H1 (cell line): ENCODE measurements around the gene TEAD3. TPM values are rescaled to one million over a fixed set of nuclear protein-coding genes. Genes with fewer than 3 reads are reported as not detected.

Source experiments
- CTCF ChIA-PET: fragments of 300-600 bp; sonication (Branson Sonifier 250); formaldehyde crosslinking; loops from one replicate; lab custom pipeline; 2021; ENCODE audit not compliant: partially characterized antibody; lab: Charles Lee
- POLR2A ChIA-PET: fragments of 300-600 bp; sonication (Branson Sonifier 250); formaldehyde crosslinking; loops from one replicate; lab custom pipeline; 2021; ENCODE audit warnings: inconsistent platforms; ENCODE audit not compliant: partially characterized antibody; lab: Charles Lee
- DNase-seq, 2 experiments: peaks; one replicate each; pipeline versions ENCODE4 v3.0.0 to v3.0.0-alpha.2; 2010 to 2022; ENCODE audit warnings: low spot score in 2 of 2, low read depth in 1 of 2, mixed read lengths in 1 of 2
- FAIRE-seq: peaks from 2 replicates; lab custom pipeline; 2011; peaks lifted over from hg19 to GRCh38; lab: Jason Lieb, UNC
- H2AFZ ChIP-seq: 2 replicates; pipeline ENCODE4 v1.8.1; 2012; ENCODE audit warnings: low read length, inconsistent platforms
- H2AK5ac ChIP-seq: 2 replicates; pipeline ENCODE4 v1.6.1; 2013; ENCODE audit warnings: low read depth, low read length
- H2BK120ac ChIP-seq: replicated peaks from 2 replicates; pipeline ENCODE3; 2013; ENCODE audit warnings: low read depth, low read length, inconsistent platforms
- H2BK12ac ChIP-seq: 2 replicates; pipeline ENCODE4 v1.6.1; 2013; ENCODE audit warnings: low read depth, low read length
- H2BK15ac ChIP-seq: 2 replicates; pipeline ENCODE4 v1.6.1; 2013; ENCODE audit warnings: low read length
- H2BK20ac ChIP-seq: 2 replicates; pipeline ENCODE4 v1.6.1; 2013; ENCODE audit warnings: low read length
- H2BK5ac ChIP-seq: 2 replicates; pipeline ENCODE4 v1.6.1; 2013; ENCODE audit warnings: low read depth, low read length
- H3K14ac ChIP-seq: 2 replicates; pipeline ENCODE4 v1.6.1; 2013; ENCODE audit warnings: inconsistent platforms; ENCODE audit not compliant: insufficient read length
- H3K18ac ChIP-seq: 2 replicates; pipeline ENCODE4 v1.6.1; 2013; ENCODE audit warnings: low read length; ENCODE audit errors: extremely low read depth
- H3K23ac ChIP-seq: 2 replicates; pipeline ENCODE4 v1.6.1; 2013; ENCODE audit warnings: inconsistent platforms; ENCODE audit not compliant: insufficient read length
- H3K23me2 ChIP-seq: 2 replicates; pipeline ENCODE4 v1.6.1; 2013; ENCODE audit warnings: low read depth, low read length
- H3K27ac ChIP-seq: 2 replicates; pipeline ENCODE4 v1.6.1; 2011; ENCODE audit warnings: low read depth, low read length, inconsistent platforms
- H3K27me3 ChIP-seq, 4 experiments: replicated peaks in 1 of 4; 1 replicate in 1 of 4; 2 replicates in 3 of 4; pipeline versions ENCODE4 v1.6.1 to v1.8.1; 2011 to 2013; ENCODE audit warnings: low read length in 3 of 4, mild to moderate bottlenecking in 3 of 4, inconsistent platforms in 2 of 4, mixed read lengths in 2 of 4, moderate library complexity in 1 of 4; ENCODE audit not compliant: control insufficient read depth in 3 of 4, insufficient read depth in 3 of 4; ENCODE audit errors: extremely low read depth in 1 of 4
- H3K36me3 ChIP-seq, 4 experiments: 2 replicates each; pipeline versions ENCODE4 v1.6.1 to v1.8.1; 2011 to 2013; ENCODE audit warnings: mild to moderate bottlenecking in 4 of 4, low read length in 3 of 4, moderate library complexity in 2 of 4, control low read depth in 1 of 4, inconsistent platforms in 1 of 4; ENCODE audit not compliant: insufficient read depth in 4 of 4, control insufficient read depth in 2 of 4
- H3K4ac ChIP-seq: replicated peaks from 2 replicates; pipeline ENCODE3; 2013; ENCODE audit warnings: low read length, low read depth, mixed read lengths, inconsistent platforms; ENCODE audit not compliant: insufficient read length
- H3K4me1 ChIP-seq, 4 experiments: replicated peaks in 1 of 4; 1 replicate in 1 of 4; 2 replicates in 3 of 4; pipeline versions ENCODE4 v1.6.1 to v1.8.1; 2011 to 2013; ENCODE audit warnings: low read length in 3 of 4, inconsistent platforms in 2 of 4, mixed read lengths in 1 of 4; ENCODE audit not compliant: insufficient read depth in 4 of 4, control insufficient read depth in 3 of 4
- H3K4me2 ChIP-seq, 2 experiments: 2 replicates each; pipeline versions ENCODE4 v1.6.1 to v1.8.1; 2011 to 2013; ENCODE audit warnings: low read depth in 2 of 2, low read length in 2 of 2, control low read depth in 1 of 2, inconsistent platforms in 1 of 2, mild to moderate bottlenecking in 1 of 2; ENCODE audit not compliant: insufficient read depth in 1 of 2
- H3K4me3 ChIP-seq, 4 experiments: fragments of 200-600, 300-600 bp in 1 of 4; sonication (generic), shearing (Covaris generic), sonication (Bioruptor Twin) in 1 of 4; 2 replicates each; pipeline versions ENCODE4 v1.5.1 to v1.8.1; 2011 to 2016; ENCODE audit warnings: low read length in 4 of 4, low read depth in 3 of 4, control low read depth in 2 of 4, inconsistent platforms in 2 of 4, mild to moderate bottlenecking in 2 of 4, mixed read lengths in 1 of 4, moderate library complexity in 1 of 4; ENCODE audit not compliant: insufficient read depth in 2 of 4; ENCODE audit errors: extremely low read depth in 1 of 4
- H3K56ac ChIP-seq: replicated peaks from 2 replicates; pipeline ENCODE3; 2013; ENCODE audit warnings: low read depth, mild to moderate bottlenecking, mixed read lengths, low read length, inconsistent platforms; ENCODE audit not compliant: insufficient read length
- H3K79me1 ChIP-seq: 2 replicates; pipeline ENCODE4 v1.6.1; 2013; ENCODE audit warnings: low read depth, low read length, control low read depth
- H3K79me2 ChIP-seq, 2 experiments: 2 replicates each; pipeline versions ENCODE4 v1.6.1 to v1.8.1; 2012 to 2013; ENCODE audit warnings: low read length in 2 of 2, mild to moderate bottlenecking in 2 of 2, inconsistent platforms in 1 of 2; ENCODE audit not compliant: insufficient read depth in 2 of 2, control insufficient read depth in 1 of 2
- H3K9ac ChIP-seq, 4 experiments: replicated peaks in 1 of 4; 1 replicate in 1 of 4; 2 replicates in 3 of 4; pipeline versions ENCODE4 v1.6.1 to v1.8.1; 2011 to 2013; ENCODE audit warnings: low read depth in 3 of 4, low read length in 3 of 4, control low read depth in 2 of 4, mild to moderate bottlenecking in 2 of 4, moderate library complexity in 2 of 4, inconsistent platforms in 1 of 4; ENCODE audit errors: extremely low read depth in 1 of 4
- H3K9me3 ChIP-seq, 2 experiments: 2 replicates each; pipeline versions ENCODE4 v1.6.1 to v1.8.1; 2012 to 2013; ENCODE audit warnings: mild to moderate bottlenecking in 2 of 2, moderate library complexity in 2 of 2, control low read depth in 1 of 2, inconsistent platforms in 1 of 2, low read depth in 1 of 2, low read length in 1 of 2, mixed read lengths in 1 of 2; ENCODE audit not compliant: insufficient read depth in 2 of 2
- H4K20me1 ChIP-seq, 2 experiments: replicated peaks in 1 of 2; 2 replicates each; pipeline versions ENCODE3 to v1.8.1; 2011 to 2013; ENCODE audit warnings: inconsistent platforms in 2 of 2, low read length in 2 of 2, mild to moderate bottlenecking in 1 of 2; ENCODE audit not compliant: insufficient read depth in 2 of 2, control insufficient read depth in 1 of 2
- H4K5ac ChIP-seq: 2 replicates; pipeline ENCODE4 v1.6.1; 2013; ENCODE audit warnings: low read length, low read depth, mixed read lengths, inconsistent platforms; ENCODE audit not compliant: insufficient read length
- H4K8ac ChIP-seq: 2 replicates; pipeline ENCODE4 v1.8.0; 2013; ENCODE audit warnings: mild to moderate bottlenecking, moderate library complexity, low read length, inconsistent platforms; ENCODE audit not compliant: insufficient read depth; ENCODE audit errors: extremely low read depth
- H4K91ac ChIP-seq: replicated peaks from 2 replicates; pipeline ENCODE3; 2013; ENCODE audit warnings: low read length, mixed read lengths, inconsistent platforms; ENCODE audit not compliant: insufficient read length
- ASH2L ChIP-seq: fragments of 200-600, 300-600 bp; sonication (generic); IDR thresholded peaks from one replicate; pipeline ENCODE4 v1.7.1; 2017; ENCODE audit warnings: low read length
- BACH1 ChIP-seq: IDR thresholded peaks from 2 replicates; pipeline ENCODE4 v1.6.1; 2012; ENCODE audit warnings: low read length, improper control_type of control experiment
- CHD1 ChIP-seq: IDR thresholded peaks from 2 replicates; pipeline ENCODE4 v1.6.1; 2012; ENCODE audit warnings: low read depth, low read length, improper control_type of control experiment
- CREB1 ChIP-seq: IDR thresholded peaks from 2 replicates; pipeline ENCODE4 v1.6.1; 2012; ENCODE audit warnings: inconsistent platforms
- HDAC2 ChIP-seq, 2 experiments: fragments of 300-600 bp in 1 of 2; sonication (generic) in 1 of 2; IDR thresholded peaks; 2 replicates each; pipeline ENCODE4 v1.6.1; 2011 to 2012; ENCODE audit warnings: low read depth in 2 of 2, low read length in 2 of 2, mild to moderate bottlenecking in 2 of 2, moderate library complexity in 2 of 2, borderline replicate concordance in 1 of 2, inconsistent platforms in 1 of 2
- NANOG ChIP-seq: IDR thresholded peaks from 2 replicates; pipeline ENCODE4 v1.6.1; 2011; ENCODE audit warnings: low read length, low read depth, mild to moderate bottlenecking, inconsistent platforms; ENCODE audit not compliant: insufficient read depth, poor library complexity, severe bottlenecking
- POLR2A ChIP-seq, 2 experiments: IDR thresholded peaks; 1 replicate in 1 of 2; 2 replicates in 1 of 2; pipeline ENCODE4 v1.6.1; 2011; ENCODE audit warnings: low read depth in 2 of 2, low read length in 2 of 2, mild to moderate bottlenecking in 2 of 2; ENCODE audit errors: control extremely low read depth in 1 of 2
- POU5F1 ChIP-seq: IDR thresholded peaks from 2 replicates; pipeline ENCODE4 v1.6.1; 2011; ENCODE audit warnings: low read depth, mild to moderate bottlenecking, low read length, moderate library complexity
- RBBP5 ChIP-seq: IDR thresholded peaks from 2 replicates; pipeline ENCODE4 v1.7.1; 2012; ENCODE audit warnings: low read depth, mild to moderate bottlenecking, inconsistent platforms, low read length, moderate library complexity, borderline replicate concordance
- SAP30 ChIP-seq: fragments of 300-600 bp; sonication (generic); IDR thresholded peaks from 2 replicates; pipeline ENCODE4 v1.7.1; 2012; ENCODE audit warnings: low read length, moderate library complexity, mild to moderate bottlenecking, inconsistent platforms; ENCODE audit not compliant: insufficient read depth, insufficient replicate concordance
- SIRT6 ChIP-seq: IDR thresholded peaks from one replicate; pipeline ENCODE4 v1.7.1; 2012; ENCODE audit warnings: low read length, inconsistent platforms
- WGBS, 2 experiments: shearing (Covaris generic) in 1 of 2; methylation state at CpG; one replicate each; pipeline versions ENCODE4 v1.1.6 to v1.1.7; 2013 to 2015; ENCODE audit warnings: low lambda C conversion rate in 2 of 2, mixed read lengths in 2 of 2, inconsistent platforms in 1 of 2, low coverage in 1 of 2, missing lambda C conversion rate in 1 of 2; ENCODE audit not compliant: insufficient replicate concordance in 2 of 2, insufficient coverage in 1 of 2, insufficient read length in 1 of 2; ENCODE audit errors: extremely low coverage in 1 of 2, missing lambda C conversion rate in 1 of 2; 5-methylcytosine and 5-hydroxymethylcytosine counted together
- polyA plus RNA-seq, 7 experiments: library from polyadenylated mRNA; depleted of rRNA in 3 of 7; stranded (reverse) in 5 of 7; unstranded in 2 of 7; fragments of >200 nt in 5 of 7; fragments of 200-250 nt in 2 of 7; gene quantifications; 1 replicate in 5 of 7; 2 replicates in 1 of 7; 4 replicates in 1 of 7; pipeline versions ENCODE4 v1.2.1 to v1.2.3, GENCODE V29; 2011 to 2013; ENCODE audit warnings: missing spikeins in 2 of 7, mixed read lengths in 2 of 7
- total RNA-seq: library from RNA; stranded (reverse); fragmentation: NEBNext Ultra II Directional; extraction: Animal tissue kit (Norgen Biotek cat#: 25700); gene quantifications from 2 replicates; pipeline ENCODE4 v1.2.1, GENCODE V29; 2021
- TF ChIP-seq, protein P1 (sequence below): IDR thresholded peaks from 2 replicates; pipeline ENCODE4 v1.6.1; 2011; ENCODE audit warnings: low read length, improper control_type of control experiment

The TEAD3 gene
- total and polyA plus RNA-seq, 2 of the 8 experiments (the other 6 are each of a cell fraction or from before 2014, with no cell fraction given) = 20.1 to 28.7 TPM

DNA sequence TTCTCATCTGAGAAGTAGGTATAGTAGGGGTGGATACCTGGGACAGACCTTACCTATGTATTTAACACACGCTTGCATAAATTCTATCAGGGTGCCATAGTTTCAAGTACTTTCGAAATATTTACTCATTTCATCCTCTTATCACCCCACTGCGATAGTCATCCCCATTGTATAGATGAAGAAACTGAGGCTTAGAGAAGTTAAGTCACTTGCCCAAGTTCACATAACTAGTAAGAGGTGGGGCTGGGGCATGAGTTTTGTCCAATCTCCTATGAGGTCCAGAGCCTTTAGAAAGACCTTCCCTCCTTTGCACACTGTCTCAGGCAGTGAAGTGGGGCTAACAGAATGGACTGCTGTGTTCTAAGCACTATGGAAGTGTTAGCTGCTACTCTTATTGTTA, 9.7 kb upstream of the TEAD3 start:
- H3K79me1 ChIP-seq = no peaks in the 10 kb centered on the region
- no peak overlapping the region for H4K8ac ChIP-seq
- peaks cover 0 to 15% (median 6%) of the 10 kb centered on the region in 4 experiments; a peak in 5 of 7 replicates for H3K27me3 ChIP-seq
- no peak overlapping the region for H3K9ac ChIP-seq
- no peak overlapping the region for H3K56ac ChIP-seq
- no peaks in the 10 kb centered on the region for H3K9me3 ChIP-seq
- H2BK120ac ChIP-seq = no peak overlapping the region
- no peak overlapping the region for H2BK15ac ChIP-seq
- no peak overlapping the region for H3K4me2 ChIP-seq
- no peak overlapping the region for H3K14ac ChIP-seq
- no peak overlapping the region for H2AFZ ChIP-seq
- H3K79me2 ChIP-seq = no peaks in the 10 kb centered on the region
- H3K23ac ChIP-seq = no peak overlapping the region
- 97% methylated on average over 3 of the region's 3 CpGs; no CpG with 5 or more reads in 1 of the 2 experiments for WGBS, 2 experiments
- FAIRE-seq (no peak), DNase-seq (no peak)
- no peak overlapping the region for H3K4ac ChIP-seq
- no peak overlapping the region for H3K18ac ChIP-seq
- ChIA-PET CTCF (interaction anchor here (0.6 to 6.6 kb wide), 2 partner anchors 15 to 39 kb away, joined by 3 to 45 read pairs; no protein-coding TSS in a partner anchor), POLR2A (interaction anchor here (0.8 to 37.6 kb wide), 3 partner anchors 10 to 46 kb away, joined by 3 to 1319 read pairs (median 54); partner anchors contain the start of genes RPL10A and TEAD3)
- no peaks in the 10 kb centered on the region for H3K36me3 ChIP-seq
- H2BK5ac ChIP-seq = no peak overlapping the region
- no peak overlapping the region for H3K27ac ChIP-seq
- no peaks in the 10 kb centered on the region; the same call in 1 of the 2 replicates for H3K23me2 ChIP-seq
- no peak overlapping the region for H4K5ac ChIP-seq
- peaks cover 6 to 28% (median 16%) of the 10 kb centered on the region in 4 experiments for H3K4me1 ChIP-seq
- H2BK20ac ChIP-seq = no peak overlapping the region
- 0 out of 2 replicates have a peak overlapping the region, but pooled peaks have one; percentile 60 for H2BK12ac ChIP-seq
- H2AK5ac ChIP-seq = no peak overlapping the region
- H3K4me3 ChIP-seq = no peak overlapping the region
- no peak overlapping the region for H4K91ac ChIP-seq
- no peaks in the 10 kb centered on the region for H4K20me1 ChIP-seq
- TF ChIP-seq SAP30 (no peak), POU5F1 (no peak), CHD1 (no peak), RBBP5 (no peak), NANOG (no peak), BACH1 (no peak), ASH2L (no peak), SIRT6 (no peak), HDAC2 (IDR thresholded peaks at IDR 0.05; ENCODE audit: borderline replicate concordance in 1 of 2, low read depth in 2 of 2, low read length in 2 of 2) (no peak), CREB1 (no peak), POLR2A (IDR thresholded peaks at IDR 0.05; ENCODE audit: control extremely low read depth in 1 of 2, low read depth in 2 of 2, low read length in 2 of 2) (no peak)
- TF ChIP-seq, protein P1, sequence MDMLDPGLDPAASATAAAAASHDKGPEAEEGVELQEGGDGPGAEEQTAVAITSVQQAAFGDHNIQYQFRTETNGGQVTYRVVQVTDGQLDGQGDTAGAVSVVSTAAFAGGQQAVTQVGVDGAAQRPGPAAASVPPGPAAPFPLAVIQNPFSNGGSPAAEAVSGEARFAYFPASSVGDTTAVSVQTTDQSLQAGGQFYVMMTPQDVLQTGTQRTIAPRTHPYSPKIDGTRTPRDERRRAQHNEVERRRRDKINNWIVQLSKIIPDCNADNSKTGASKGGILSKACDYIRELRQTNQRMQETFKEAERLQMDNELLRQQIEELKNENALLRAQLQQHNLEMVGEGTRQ = no peak
